ENCODE data around the gene KIAA1328. TPM values are rescaled to one million over a fixed set of nuclear protein-coding genes. Genes with fewer than 3 reads are reported as not detected.
"Not testable (repeated sequence)": the region's sequence is repeated elsewhere in the genome, so short reads cannot be mapped to it uniquely, and the experiment has no call there.

Gene KIAA1328
- total RNA-seq, 6 experiments from 2014 or later, result 2.7 to 3.3 (median 3.0) TPM

GRCh38 chr18:36862182-36862581 is 33.3 kb downstream of the KIAA1328 start:
- no peak overlapping the region for H3K4me3 Mint-ChIP-seq
- no peaks in the 10 kb centered on the region for H3K9me3 Mint-ChIP-seq
- no peaks in the 10 kb centered on the region for H3K27me3 Mint-ChIP-seq (ENCODE audit: insufficient read depth)
- no peaks in the 10 kb centered on the region for H3K36me3 Mint-ChIP-seq (ENCODE audit: low read depth)
- TF ChIP-seq CTCF (IDR thresholded peaks at IDR 0.05), result no peak
- H3K27ac Mint-ChIP-seq, result no peak overlapping the region
- H3K4me1 Mint-ChIP-seq (ENCODE audit: low read depth), result peaks cover 8% of the 10 kb centered on the region
- DNase-seq, result no peak

- Mint-ChIP-seq H3K9me3 (no peaks in the 10 kb centered on the region), H3K27ac (no peak overlapping the region), H3K36me3 (ENCODE audit: low read depth) (no peaks in the 10 kb centered on the region), H3K27me3 (ENCODE audit: insufficient read depth) (no peaks in the 10 kb centered on the region), H3K4me3 (no peak overlapping the region), H3K4me1 (ENCODE audit: low read depth) (no peaks in the 10 kb centered on the region)
- no peak for DNase-seq
- TF ChIP-seq CTCF (IDR thresholded peaks at IDR 0.05), result no peak
These were observed 38.1 kb downstream of the KIAA1328 start for GRCh38 chr18:36867056-36867455.

- DNase-seq, result no peak
- Mint-ChIP-seq H3K4me1 (ENCODE audit: low read depth) (no peaks in the 10 kb centered on the region), H3K27me3 (ENCODE audit: insufficient read depth) (peaks cover 2% of the 10 kb centered on the region; the same call in 1 of the 2 replicates), H3K4me3 (no peak overlapping the region), H3K9me3 (peaks cover 11% of the 10 kb centered on the region), H3K27ac (no peak overlapping the region), H3K36me3 (ENCODE audit: low read depth) (peaks cover 24% of the 10 kb centered on the region; the same call in 1 of the 2 replicates)
- no peak for TF ChIP-seq CTCF (IDR thresholded peaks at IDR 0.05)
These were observed 42.9 kb downstream of the KIAA1328 start for GRCh38 chr18:36871801-36872200.

GRCh38 chr18:36872329-36872728 is 43.4 kb downstream of the KIAA1328 start:
- DNase-seq, result no peak
- peaks cover 2% of the 10 kb centered on the region; the same call in 1 of the 2 replicates for H3K27me3 Mint-ChIP-seq (ENCODE audit: insufficient read depth)
- H3K4me3 Mint-ChIP-seq, result no peak overlapping the region
- no peak for TF ChIP-seq CTCF (IDR thresholded peaks at IDR 0.05)
- no peaks in the 10 kb centered on the region for H3K4me1 Mint-ChIP-seq (ENCODE audit: low read depth)
- H3K27ac Mint-ChIP-seq, result no peak overlapping the region
- peaks cover 11% of the 10 kb centered on the region for H3K9me3 Mint-ChIP-seq
- H3K36me3 Mint-ChIP-seq (ENCODE audit: low read depth), result peaks cover 24% of the 10 kb centered on the region; the same call in 1 of the 2 replicates

GRCh38 chr18:36873826-36874225 is 44.9 kb downstream of the KIAA1328 start:
- peaks cover 24% of the 10 kb centered on the region; the same call in 1 of the 2 replicates for H3K36me3 Mint-ChIP-seq (ENCODE audit: low read depth)
- H3K4me1 Mint-ChIP-seq (ENCODE audit: low read depth); H3K4me3 Mint-ChIP-seq: not testable (repeated sequence)

GRCh38 chr18:36879796-36880195 is 50.9 kb downstream of the KIAA1328 start:
- not testable (repeated sequence) for H3K4me3 Mint-ChIP-seq; DNase-seq; H3K27me3 Mint-ChIP-seq (ENCODE audit: insufficient read depth); H3K4me1 Mint-ChIP-seq (ENCODE audit: low read depth); H3K9me3 Mint-ChIP-seq; H3K27ac Mint-ChIP-seq
- peaks cover 11% of the 10 kb centered on the region; the same call in 1 of the 2 replicates for H3K36me3 Mint-ChIP-seq (ENCODE audit: low read depth)

More at GRCh38 chr18:36873826-36874225, 44.9 kb downstream of the KIAA1328 start:
- not testable (repeated sequence) for H3K27ac Mint-ChIP-seq; DNase-seq; H3K27me3 Mint-ChIP-seq (ENCODE audit: insufficient read depth)
- H3K9me3 Mint-ChIP-seq, result peaks cover 11% of the 10 kb centered on the region

- Mint-ChIP-seq H3K9me3 (no peaks in the 10 kb centered on the region), H3K27me3 (ENCODE audit: insufficient read depth) (no peaks in the 10 kb centered on the region), H3K4me1 (ENCODE audit: low read depth) (peaks cover 8% of the 10 kb centered on the region), H3K27ac (no peak overlapping the region), H3K36me3 (ENCODE audit: low read depth) (no peaks in the 10 kb centered on the region), H3K4me3 (no peak overlapping the region)
- DNase-seq, result no peak
- TF ChIP-seq CTCF (IDR thresholded peaks at IDR 0.05), result no peak
These were observed 57.1 kb downstream of the KIAA1328 start for GRCh38 chr18:36885981-36886380.
